ENCODE measurements around the gene ZNF165. TPM values are rescaled to one million over a fixed set of nuclear protein-coding genes. Genes with fewer than 3 reads are reported as not detected.

ZNF165 gene
- polyA plus RNA-seq, 3 donors: 0.05 to 0.08 TPM; not detected in 1

DNA sequence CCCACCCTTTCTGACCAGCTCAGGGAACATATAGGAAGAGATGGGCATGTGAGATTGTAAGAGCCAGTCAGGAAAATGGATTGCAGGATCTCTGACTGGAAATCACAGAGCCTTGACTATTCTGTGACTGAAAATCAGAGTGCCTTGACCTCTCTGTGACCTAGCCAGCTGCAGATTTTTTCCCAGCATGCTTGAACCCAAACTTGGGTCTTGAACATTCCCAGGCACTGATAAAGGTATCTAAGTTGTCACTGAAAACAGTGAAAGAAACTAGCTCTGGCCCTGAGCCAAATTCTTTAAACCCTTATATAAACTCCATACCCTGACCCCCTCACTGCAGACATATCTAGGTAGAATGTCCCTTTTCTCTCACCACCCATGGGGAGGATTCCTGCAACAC lies 2.3 kb upstream of the ZNF165 start:
- DNase-seq: no peak
- H3K9ac ChIP-seq (ENCODE audit: insufficient read depth, low read length, poor library complexity, severe bottlenecking): no peak overlapping the region
- TF ChIP-seq, protein P1, sequence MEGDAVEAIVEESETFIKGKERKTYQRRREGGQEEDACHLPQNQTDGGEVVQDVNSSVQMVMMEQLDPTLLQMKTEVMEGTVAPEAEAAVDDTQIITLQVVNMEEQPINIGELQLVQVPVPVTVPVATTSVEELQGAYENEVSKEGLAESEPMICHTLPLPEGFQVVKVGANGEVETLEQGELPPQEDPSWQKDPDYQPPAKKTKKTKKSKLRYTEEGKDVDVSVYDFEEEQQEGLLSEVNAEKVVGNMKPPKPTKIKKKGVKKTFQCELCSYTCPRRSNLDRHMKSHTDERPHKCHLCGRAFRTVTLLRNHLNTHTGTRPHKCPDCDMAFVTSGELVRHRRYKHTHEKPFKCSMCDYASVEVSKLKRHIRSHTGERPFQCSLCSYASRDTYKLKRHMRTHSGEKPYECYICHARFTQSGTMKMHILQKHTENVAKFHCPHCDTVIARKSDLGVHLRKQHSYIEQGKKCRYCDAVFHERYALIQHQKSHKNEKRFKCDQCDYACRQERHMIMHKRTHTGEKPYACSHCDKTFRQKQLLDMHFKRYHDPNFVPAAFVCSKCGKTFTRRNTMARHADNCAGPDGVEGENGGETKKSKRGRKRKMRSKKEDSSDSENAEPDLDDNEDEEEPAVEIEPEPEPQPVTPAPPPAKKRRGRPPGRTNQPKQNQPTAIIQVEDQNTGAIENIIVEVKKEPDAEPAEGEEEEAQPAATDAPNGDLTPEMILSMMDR (IDR thresholded peaks at IDR 0.05): no peak
- H3K9me3 ChIP-seq (replicated peaks in 1 of 2; ENCODE audit: control insufficient read depth in 1 of 2, insufficient read depth in 1 of 2, low read length in 2 of 2): no peaks in the 10 kb centered on the region
- Mint-ChIP-seq H3K36me3 (no peaks in the 10 kb centered on the region), H3K4me1 (peaks cover 13% of the 10 kb centered on the region), H3K27ac (no peak overlapping the region), H3K27me3 (ENCODE audit: low read depth in 3 of 3) (peaks cover 0 to 2% (median 0%) of the 10 kb centered on the region in 3 donors), H3K4me3 (peak overlapping the region in 1 of 2 donors; percentile 7), H3K9me3 (peaks cover 0 to 3% (median 0%) of the 10 kb centered on the region in 7 donors)
- no peak overlapping the region for H3K4me3 ChIP-seq (replicated peaks in 1 of 3; ENCODE audit: low read depth in 2 of 3, low read length in 3 of 3)
- peaks cover 4 to 8% of the 10 kb centered on the region in 2 donors for H3K4me1 ChIP-seq (ENCODE audit: control insufficient read depth in 1 of 2, insufficient read depth in 2 of 2, low read length in 2 of 2)
- no peaks in the 10 kb centered on the region for H3K36me3 ChIP-seq (replicated peaks in 1 of 2; ENCODE audit: control insufficient read depth in 1 of 2, insufficient read depth in 2 of 2, low read length in 2 of 2)
- no peak overlapping the region for H3K27ac ChIP-seq (ENCODE audit: low read depth in 1 of 2, low read length in 2 of 2)
- H4K20me1 ChIP-seq (ENCODE audit: insufficient read depth, low read length): no peaks in the 10 kb centered on the region
- H3K4me2 ChIP-seq (replicated peaks; ENCODE audit: extremely low read depth, low read length, poor library complexity, severe bottlenecking): no peak overlapping the region
- H3K27me3 ChIP-seq (ENCODE audit: control insufficient read depth in 2 of 2, insufficient read depth in 2 of 2, low read length in 2 of 2): no peaks in the 10 kb centered on the region
- H2AFZ ChIP-seq (ENCODE audit: insufficient read depth, low read depth, low read length, poor library complexity, severe bottlenecking): no peak overlapping the region
- H3K79me2 ChIP-seq (ENCODE audit: insufficient read depth, low read length): no peaks in the 10 kb centered on the region
- intact Hi-C loops (cut with micrococcal nuclease): no loop called here

DNA sequence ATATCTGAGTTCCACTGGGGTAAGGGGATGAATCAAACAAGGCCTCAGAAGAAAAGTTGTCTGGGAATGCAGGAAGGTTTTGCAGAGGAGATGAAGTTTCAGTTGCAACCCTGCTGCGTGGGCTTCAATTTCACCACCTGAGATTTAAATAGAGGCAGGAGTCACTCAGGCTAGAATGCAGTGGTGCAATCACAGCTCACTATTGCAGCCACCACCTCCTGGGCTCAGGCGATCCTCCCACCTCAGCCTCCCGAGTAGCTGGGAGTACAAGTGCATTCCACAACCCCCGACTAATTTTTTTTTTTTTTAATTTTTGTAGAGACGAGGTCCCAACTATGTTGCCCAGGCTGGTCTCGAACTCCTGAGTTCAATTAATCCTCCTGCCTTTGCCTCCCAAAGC lies 1.5 kb upstream of the ZNF165 start:
- no peak overlapping the region for H2AFZ ChIP-seq (ENCODE audit: insufficient read depth, low read depth, low read length, poor library complexity, severe bottlenecking)
- H4K20me1 ChIP-seq (ENCODE audit: insufficient read depth, low read length): no peaks in the 10 kb centered on the region
- H3K27ac Mint-ChIP-seq: peak overlapping the region in 2 of 7 donors; percentile 19 to 99
- TF ChIP-seq, protein P1 (IDR thresholded peaks at IDR 0.05): no peak
- H3K4me2 ChIP-seq (replicated peaks; ENCODE audit: extremely low read depth, low read length, poor library complexity, severe bottlenecking): no peak overlapping the region
- peaks cover 13% of the 10 kb centered on the region for H3K4me1 Mint-ChIP-seq
- H3K4me3 ChIP-seq (replicated peaks in 1 of 3; ENCODE audit: low read depth in 2 of 3, low read length in 3 of 3): no peak overlapping the region
- H3K9me3 ChIP-seq (replicated peaks in 1 of 2; ENCODE audit: control insufficient read depth in 1 of 2, insufficient read depth in 1 of 2, low read length in 2 of 2): no peaks in the 10 kb centered on the region
- peaks cover 0 to 3% (median 0%) of the 10 kb centered on the region in 7 donors for H3K9me3 Mint-ChIP-seq
- peaks cover 4 to 8% of the 10 kb centered on the region in 2 donors for H3K4me1 ChIP-seq (ENCODE audit: control insufficient read depth in 1 of 2, insufficient read depth in 2 of 2, low read length in 2 of 2)
- H3K4me3 Mint-ChIP-seq: peak overlapping the region in 1 of 2 donors; percentile 25
- no peaks in the 10 kb centered on the region for H3K36me3 Mint-ChIP-seq
- H3K27ac ChIP-seq (ENCODE audit: low read depth in 1 of 2, low read length in 2 of 2): no peak overlapping the region
- no peaks in the 10 kb centered on the region for H3K79me2 ChIP-seq (ENCODE audit: insufficient read depth, low read length)
- intact Hi-C loops (cut with micrococcal nuclease): no loop called here
- H3K27me3 ChIP-seq (ENCODE audit: control insufficient read depth in 2 of 2, insufficient read depth in 2 of 2, low read length in 2 of 2): no peaks in the 10 kb centered on the region
- WGBS (ENCODE audit: insufficient coverage): 100% methylated on average over 1 of the region's 6 CpGs
- no peak overlapping the region for H3K9ac ChIP-seq (ENCODE audit: insufficient read depth, low read length, poor library complexity, severe bottlenecking)
- no peak for DNase-seq
- peaks cover 0 to 2% (median 0%) of the 10 kb centered on the region in 3 donors for H3K27me3 Mint-ChIP-seq (ENCODE audit: low read depth in 3 of 3)
- no peaks in the 10 kb centered on the region for H3K36me3 ChIP-seq (replicated peaks in 1 of 2; ENCODE audit: control insufficient read depth in 1 of 2, insufficient read depth in 2 of 2, low read length in 2 of 2)

All from CD14-positive monocyte (primary cell).